Hepatocyte (in vitro differentiated cells): ENCODE results near the gene ERG. TPM values are rescaled to one million over a fixed set of nuclear protein-coding genes. Genes with fewer than 3 reads are reported as not detected.

Experiments used
- DNase-seq: peaks from one replicate; pipeline ENCODE4 v3.0.0-alpha.2; 2016; ENCODE audit warnings: low spot score
- H2AFZ ChIP-seq: fragments of 200-600 bp; sonication (generic); 2 replicates; pipeline ENCODE4 v1.6.0; 2016; ENCODE audit warnings: antibody characterized with exemption, mild to moderate bottlenecking
- H3K27ac ChIP-seq: fragments of 200-600 bp; sonication (generic); 2 replicates; pipeline ENCODE4 v1.5.1; 2016; ENCODE audit warnings: mild to moderate bottlenecking
- H3K27me3 ChIP-seq: fragments of 200-600 bp; sonication (generic); 2 replicates; pipeline ENCODE4 v1.6.1; 2016
- H3K36me3 ChIP-seq: fragments of 200-600 bp; sonication (generic); replicated peaks from 2 replicates; pipeline ENCODE4 v1.5.1; 2016; ENCODE audit warnings: low read depth; ENCODE audit not compliant: insufficient read depth
- H3K4me1 ChIP-seq: fragments of 200-600 bp; sonication (generic); 2 replicates; pipeline ENCODE4 v1.5.1; 2016; ENCODE audit warnings: mild to moderate bottlenecking, moderate library complexity; ENCODE audit not compliant: insufficient read depth
- H3K4me2 ChIP-seq: fragments of 200-600 bp; sonication (generic); 2 replicates; pipeline ENCODE4 v1.6.0; 2016
- H3K4me3 ChIP-seq: fragments of 200-600 bp; sonication (generic); 2 replicates; pipeline ENCODE4 v1.5.1; 2016; ENCODE audit warnings: mild to moderate bottlenecking
- H3K79me2 ChIP-seq: fragments of 200-600 bp; sonication (generic); 2 replicates; pipeline ENCODE4 v1.6.0; 2017; ENCODE audit warnings: mild to moderate bottlenecking
- H3K9me2 ChIP-seq: fragments of 200-600 bp; sonication (generic); replicated peaks from 2 replicates; pipeline ENCODE4 v1.6.0; 2017; ENCODE audit warnings: mild to moderate bottlenecking; ENCODE audit not compliant: insufficient read depth
- H3K9me3 ChIP-seq: fragments of 200-600 bp; sonication (generic); 2 replicates; pipeline ENCODE4 v1.5.1; 2016; ENCODE audit warnings: low read depth, mild to moderate bottlenecking
- H4K20me1 ChIP-seq: fragments of 200-600 bp; sonication (generic); 2 replicates; pipeline ENCODE4 v1.6.0; 2016; ENCODE audit warnings: mild to moderate bottlenecking; ENCODE audit not compliant: insufficient read depth, poor library complexity, severe bottlenecking
- CTCF ChIP-seq: fragments of 200-600 bp; sonication (generic); IDR thresholded peaks from 2 replicates; pipeline ENCODE4 v1.5.1; 2016; ENCODE audit warnings: antibody characterized with exemption, mild to moderate bottlenecking; ENCODE audit not compliant: poor library complexity
- EZH2 ChIP-seq: fragments of 200-600 bp; sonication (generic); IDR thresholded peaks from 2 replicates; pipeline ENCODE4 v1.6.1; 2016; ENCODE audit warnings: antibody characterized with exemption, mild to moderate bottlenecking, borderline replicate concordance
- EZH2phosphoT487 ChIP-seq: fragments of 200-600 bp; sonication (generic); IDR thresholded peaks from one replicate; pipeline ENCODE4 v1.6.1; 2018; ENCODE audit warnings: antibody characterized with exemption, mild to moderate bottlenecking, low read depth, moderate library complexity; ENCODE audit not compliant: unreplicated experiment, severe bottlenecking
- WGBS: methylation state at CpG from one replicate; pipeline ENCODE4 v1.1.6; 2016; ENCODE audit warnings: low lambda C conversion rate; ENCODE audit errors: missing lambda C conversion rate; 5-methylcytosine and 5-hydroxymethylcytosine counted together
- polyA plus RNA-seq: library from polyadenylated mRNA; unstranded; fragments of >200 nt; fragmentation: Nextera tagmentation; extraction: Ambion mirVana; gene quantifications from 2 replicates; pipeline ENCODE4 v1.2.1, GENCODE V29; 2016
- total RNA-seq: library from RNA; depleted of rRNA; stranded (reverse); fragments of >200 nt; gene quantifications from 2 replicates; pipeline ENCODE4 v1.2.3, GENCODE V29; 2014

The ERG gene
- total and polyA plus RNA-seq, 2 experiments from 2014 or later = 2.5 to 5.1 TPM

- DNase-seq = no peak
- Histone ChIP-seq H3K27me3 (no peaks in the 10 kb centered on the region), H3K4me3 (no peak overlapping the region), H3K9me3 (no peaks in the 10 kb centered on the region), H3K4me1 (peaks cover 12% of the 10 kb centered on the region), H4K20me1 (no peaks in the 10 kb centered on the region), H3K4me2 (no peak overlapping the region), H3K9me2 (no peaks in the 10 kb centered on the region), H3K27ac (no peak overlapping the region), H3K36me3 (no peaks in the 10 kb centered on the region), H2AFZ (no peak overlapping the region), H3K79me2 (no peaks in the 10 kb centered on the region)
- 94% methylated on average over 10 of the region's 10 CpGs for WGBS
- TF ChIP-seq EZH2phosphoT487 (no peak), CTCF (no peak), EZH2 (no peak)
Observed at GRCh38 chr21:38354231-38354630, 144.0 kb downstream of the ERG start.

- H3K4me1 ChIP-seq = peaks cover 12% of the 10 kb centered on the region
- H3K27ac ChIP-seq = no peak overlapping the region
- no peaks in the 10 kb centered on the region for H3K79me2 ChIP-seq
- no peak overlapping the region for H3K4me3 ChIP-seq
- H3K9me2 ChIP-seq = no peaks in the 10 kb centered on the region
- peak overlapping the region; percentile 11 for H3K4me2 ChIP-seq
- H2AFZ ChIP-seq = no peak overlapping the region
- TF ChIP-seq CTCF (peak; percentile 72), EZH2phosphoT487 (no peak), EZH2 (no peak)
- WGBS = 51% methylated on average over 6 of the region's 6 CpGs
- no peaks in the 10 kb centered on the region for H3K36me3 ChIP-seq
- peak; percentile 79 for DNase-seq
- H4K20me1 ChIP-seq = no peaks in the 10 kb centered on the region
- no peaks in the 10 kb centered on the region for H3K9me3 ChIP-seq
- H3K27me3 ChIP-seq = no peaks in the 10 kb centered on the region
Observed at GRCh38 chr21:38352536-38353219, 145.6 kb downstream of the ERG start.

DNA sequence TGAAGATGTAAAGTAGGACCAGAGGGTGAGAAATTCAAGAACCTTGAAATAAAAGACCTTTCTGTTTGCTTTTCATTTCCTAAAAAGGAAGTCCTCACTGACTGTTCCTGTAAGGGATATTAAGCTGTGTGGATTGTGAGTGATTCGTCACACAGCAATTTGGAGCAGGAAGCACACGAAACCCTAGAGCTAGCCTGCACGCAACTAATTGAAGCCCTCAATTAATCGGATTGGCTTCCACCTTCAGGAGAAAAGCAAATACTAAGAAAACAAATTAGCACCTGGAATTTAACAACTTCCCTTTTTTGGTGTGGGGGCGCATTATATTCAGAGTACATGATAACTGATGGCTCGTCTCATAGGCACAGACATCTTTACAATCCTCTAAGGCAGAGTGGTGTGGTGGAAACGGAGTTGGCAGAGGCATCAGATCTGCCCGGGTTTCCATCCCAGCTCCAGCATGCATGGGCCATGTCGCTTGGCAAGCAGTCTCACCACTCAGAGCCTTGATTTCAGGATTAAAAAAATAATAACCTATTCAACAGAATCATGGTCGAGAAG is 146.2 kb downstream of the ERG start:
- no peak overlapping the region for H2AFZ ChIP-seq
- no peaks in the 10 kb centered on the region for H3K79me2 ChIP-seq
- no peaks in the 10 kb centered on the region for H3K9me3 ChIP-seq
- TF ChIP-seq EZH2phosphoT487 (no peak), EZH2 (no peak)
- H3K36me3 ChIP-seq = no peaks in the 10 kb centered on the region
- no peaks in the 10 kb centered on the region for H4K20me1 ChIP-seq
- peak overlapping the region; percentile 41 for H3K27ac ChIP-seq
- DNase-seq = no peak
- peaks cover 12% of the 10 kb centered on the region for H3K4me1 ChIP-seq
- no peak overlapping the region for H3K4me3 ChIP-seq
- no peaks in the 10 kb centered on the region for H3K9me2 ChIP-seq
- peak overlapping the region; percentile 11 for H3K4me2 ChIP-seq
- H3K27me3 ChIP-seq = no peaks in the 10 kb centered on the region
- WGBS = 57% methylated on average over 10 of the region's 10 CpGs

DNA sequence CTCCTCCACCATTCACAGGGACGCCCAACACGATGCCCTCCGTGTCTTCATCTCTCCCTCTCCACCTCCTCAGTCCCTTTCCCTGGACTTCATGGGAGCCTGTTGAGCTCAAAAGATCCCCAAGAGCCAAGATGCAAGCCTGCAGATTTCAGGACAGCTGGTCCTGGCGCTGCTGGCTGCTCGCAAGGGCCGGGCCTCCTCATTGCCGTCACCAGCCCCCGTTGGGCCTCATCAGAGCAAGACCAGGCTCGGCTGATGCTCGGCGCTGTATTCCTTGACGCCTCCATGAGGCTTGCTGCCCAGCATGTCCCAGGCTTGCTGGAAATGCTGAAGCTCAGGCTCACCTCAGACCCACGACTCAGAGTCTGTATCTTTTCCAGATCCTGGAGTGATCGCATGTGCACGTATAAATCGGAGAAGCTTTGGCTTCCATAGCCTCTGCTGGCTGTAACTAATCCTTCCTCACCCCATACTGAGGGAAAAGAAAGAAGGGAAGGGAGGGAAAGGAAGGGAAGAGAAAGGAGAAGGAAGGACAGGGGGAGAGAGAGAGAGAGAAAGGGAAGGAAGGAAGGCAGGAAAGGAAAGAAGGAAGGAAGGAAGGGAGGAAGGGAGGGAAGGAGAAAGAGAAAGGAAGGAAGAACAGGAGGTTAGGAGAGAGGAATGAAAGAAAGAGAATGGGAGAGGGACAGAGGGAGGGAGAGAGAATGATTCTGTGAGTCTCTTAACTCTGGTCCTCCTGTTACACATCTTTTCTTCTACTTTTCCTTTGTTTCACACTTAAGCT is 146.9 kb downstream of the ERG start:
- no peak overlapping the region for H2AFZ ChIP-seq
- no peaks in the 10 kb centered on the region for H4K20me1 ChIP-seq
- no peaks in the 10 kb centered on the region for H3K9me2 ChIP-seq
- H3K4me2 ChIP-seq = peak overlapping the region; percentile 11
- H3K27me3 ChIP-seq = no peaks in the 10 kb centered on the region
- H3K79me2 ChIP-seq = no peaks in the 10 kb centered on the region
- H3K4me1 ChIP-seq = peaks cover 12% of the 10 kb centered on the region
- no peaks in the 10 kb centered on the region for H3K9me3 ChIP-seq
- peak overlapping the region; percentile 41 for H3K27ac ChIP-seq
- TF ChIP-seq EZH2phosphoT487 (no peak), CTCF (no peak)
- DNase-seq = no peak
- WGBS = 77% methylated on average over 16 of the region's 16 CpGs
- no peak overlapping the region for H3K4me3 ChIP-seq
- H3K36me3 ChIP-seq = no peaks in the 10 kb centered on the region
